GM12878 (cell line): Measurements from ENCODE around the gene SRCIN1. TPM values are rescaled to one million over a fixed set of nuclear protein-coding genes. Genes with fewer than 3 reads are reported as not detected.

Source experiments
- ATAC-seq: fragments of 200-7000 bp; cut with Tn5 transposase; 3 replicates; pipeline ENCODE4 v1.9.1; 2020; ENCODE audit warnings: mild to moderate bottlenecking, moderate library complexity
- BruUV-seq: library from RNA; stranded (reverse); fragments of 400-500 nt; replicated peaks from 2 replicates; lab custom pipeline; 2021; lab: Mats Ljungman, UMichigan
- CTCF ChIA-PET: fragments of 300-600 bp; sonication (Branson Sonifier 250); formaldehyde crosslinking; extraction: SDS; loops from one replicate; lab custom pipeline; 2021; ENCODE audit warnings: inconsistent platforms; lab: Yijun Ruan, JAX
- POLR2A ChIA-PET: fragments of 350-600 bp; formaldehyde crosslinking; extraction: SDS; loops from one replicate; lab custom pipeline; 2021; ENCODE audit warnings: inconsistent platforms; lab: Charles Lee
- RAD21 ChIA-PET: fragments of 300-600 bp; sonication (Branson Sonifier 250); formaldehyde crosslinking; loops from one replicate; lab custom pipeline; 2023; ENCODE audit warnings: antibody characterized with exemption; ENCODE audit not compliant: unreplicated experiment; lab: Charles Lee
- SMC1A ChIA-PET: fragments of 300-600 bp; sonication (Branson Sonifier 250); formaldehyde crosslinking; loops from one replicate; lab custom pipeline; 2023; ENCODE audit not compliant: unreplicated experiment, uncharacterized antibody; lab: Charles Lee
- DNase-seq: peaks from one replicate; pipeline ENCODE4 v3.0.0-alpha.2; 2011; ENCODE audit warnings: low read depth, low spot score
- FAIRE-seq: peaks from 3 replicates; lab custom pipeline; 2011; peaks lifted over from hg19 to GRCh38; lab: Jason Lieb, UNC
- H2AFZ ChIP-seq: 2 replicates; pipeline ENCODE4 v1.6.0; 2011; ENCODE audit warnings: low read depth, low read length, control low read depth; ENCODE audit not compliant: control insufficient read depth
- H3K27ac ChIP-seq: 2 replicates; pipeline ENCODE4 v1.5.1; 2011; ENCODE audit warnings: control low read depth; ENCODE audit not compliant: control insufficient read depth, insufficient read depth
- H3K27me3 ChIP-seq, 2 experiments: replicated peaks in 1 of 2; 2 replicates each; pipeline versions ENCODE4 v1.6.0 to v1.6.1; 2011; ENCODE audit warnings: low read length in 1 of 2; ENCODE audit not compliant: control insufficient read depth in 2 of 2, insufficient read depth in 2 of 2
- H3K36me3 ChIP-seq, 2 experiments: 2 replicates each; pipeline ENCODE4 v1.5.1; 2011; ENCODE audit warnings: low read length in 1 of 2; ENCODE audit not compliant: control insufficient read depth in 2 of 2, insufficient read depth in 2 of 2
- H3K4me1 ChIP-seq: 2 replicates; pipeline ENCODE4 v1.6.1; 2011; ENCODE audit warnings: mild to moderate bottlenecking, low read length, moderate library complexity, mixed read lengths; ENCODE audit not compliant: control insufficient read depth, insufficient read depth
- H3K4me2 ChIP-seq: 2 replicates; pipeline ENCODE4 v1.6.0; 2011; ENCODE audit warnings: control low read depth; ENCODE audit not compliant: control insufficient read depth, insufficient read depth
- H3K4me3 ChIP-seq: fragments of 200-600 bp; sonication (generic); 2 replicates; pipeline ENCODE4 v1.5.1; 2016
- H3K79me2 ChIP-seq: 2 replicates; pipeline ENCODE4 v1.6.0; 2011; ENCODE audit warnings: low read length; ENCODE audit not compliant: control insufficient read depth, insufficient read depth
- H3K9ac ChIP-seq: 2 replicates; pipeline ENCODE4 v1.8.0; 2011; ENCODE audit warnings: low read length, control low read depth, mixed read lengths; ENCODE audit not compliant: control insufficient read depth, insufficient read depth
- H3K9me3 ChIP-seq: replicated peaks from 3 replicates; pipeline ENCODE4 v1.5.1; 2011; ENCODE audit warnings: mild to moderate bottlenecking, low read length; ENCODE audit not compliant: control insufficient read depth, insufficient read depth
- H4K20me1 ChIP-seq: 2 replicates; pipeline ENCODE4 v1.6.0; 2011; ENCODE audit not compliant: control insufficient read depth, insufficient read depth
- ATF2 ChIP-seq: IDR thresholded peaks from 2 replicates; pipeline ENCODE4 v1.6.1; 2012; ENCODE audit warnings: low read length, inconsistent platforms
- BCLAF1 ChIP-seq: fragments of 450-650 bp; IDR thresholded peaks from 2 replicates; pipeline ENCODE4 v1.6.1; 2017; ENCODE audit warnings: antibody characterized with exemption, mild to moderate bottlenecking, moderate library complexity
- CREB1 ChIP-seq: IDR thresholded peaks from 2 replicates; pipeline ENCODE4 v1.6.1; 2012; ENCODE audit warnings: low read depth, mild to moderate bottlenecking, inconsistent platforms
- EGR1 ChIP-seq, 2 experiments: IDR thresholded peaks; 1 replicate in 1 of 2; 2 replicates in 1 of 2; pipeline ENCODE4 v1.6.1; 2011 to 2012; ENCODE audit warnings: low read depth in 2 of 2, low read length in 2 of 2, borderline replicate concordance in 1 of 2, mild to moderate bottlenecking in 1 of 2, moderate library complexity in 1 of 2
- EP300 ChIP-seq, 2 experiments: fragments of 150-350 bp in 1 of 2; IDR thresholded peaks; 2 replicates each; pipeline ENCODE4 v1.6.1; 2011 to 2012; ENCODE audit warnings: low read depth in 2 of 2, low read length in 2 of 2, borderline replicate concordance in 1 of 2, improper control_type of control experiment in 1 of 2, inconsistent platforms in 1 of 2; ENCODE audit not compliant: control insufficient read depth in 1 of 2
- RAD21 ChIP-seq: IDR thresholded peaks from 2 replicates; pipeline ENCODE4 v1.6.1; 2011; ENCODE audit warnings: mild to moderate bottlenecking, low read depth, low read length, moderate library complexity; ENCODE audit not compliant: insufficient read depth
- RFX5 ChIP-seq: IDR thresholded peaks from 2 replicates; pipeline ENCODE4 v1.6.1; 2011; ENCODE audit warnings: low read depth, low read length, improper control_type of control experiment
- SIN3A ChIP-seq: IDR thresholded peaks from 2 replicates; pipeline ENCODE4 v1.6.1; 2012; ENCODE audit warnings: low read depth, low read length, improper control_type of control experiment
- STAT3 ChIP-seq: IDR thresholded peaks from 2 replicates; pipeline ENCODE4 v1.6.1; 2011; ENCODE audit warnings: low read depth, low read length, improper control_type of control experiment
- ZBED1 ChIP-seq: IDR thresholded peaks from 2 replicates; pipeline ENCODE4 v1.6.1; 2016; ENCODE audit warnings: borderline replicate concordance
- ZNF207 ChIP-seq: fragments of 450-650 bp; IDR thresholded peaks from 2 replicates; pipeline ENCODE4 v1.6.1; 2014; ENCODE audit warnings: antibody characterized with exemption, mild to moderate bottlenecking, borderline replicate concordance
- ZNF592 ChIP-seq: fragments of 450-650 bp; IDR thresholded peaks from 2 replicates; pipeline ENCODE4 v1.6.1; 2017; ENCODE audit warnings: mild to moderate bottlenecking, moderate library complexity
- WGBS: methylation state at CpG from one replicate; pipeline ENCODE4 v1.1.6; 2016; ENCODE audit warnings: low lambda C conversion rate; ENCODE audit not compliant: insufficient replicate concordance, insufficient coverage; ENCODE audit errors: missing lambda C conversion rate; 5-methylcytosine and 5-hydroxymethylcytosine counted together
- in situ Hi-C: fragments of 300-500 bp; cut with MboI; formaldehyde crosslinking; loops from 9 replicates; pipeline ENCODE4 v1.14.3; 2018; ENCODE audit warnings: mixed read lengths
- intact Hi-C: fragments of 100-400 bp; cut with micrococcal nuclease; formaldehyde crosslinking; loops from one replicate; pipeline ENCODE4 v1.14.2; 2022; ENCODE audit not compliant: unreplicated experiment
- polyA plus RNA-seq, 11 experiments: library from polyadenylated mRNA; depleted of rRNA in 4 of 11; unstranded in 6 of 11; stranded (reverse) in 5 of 11; fragments of >200 nt; fragmentation: Nextera tagmentation in 4 of 11; fragmentation: Illumina TruSeq in 1 of 11; extraction: Ambion mirVana in 4 of 11; extraction: Trizol in 1 of 11; gene quantifications; 1 replicate in 1 of 11; 2 replicates in 10 of 11; pipeline versions ENCODE4 v1.2.1 to v1.2.3, GENCODE V29; 2011 to 2016; ENCODE audit warnings: inconsistent platforms in 2 of 11, missing spikeins in 2 of 11, low read depth in 1 of 11
- total RNA-seq, 4 experiments: library from RNA; depleted of rRNA in 3 of 4; stranded (reverse); fragments of >200 nt in 3 of 4; fragmentation: Illumina TruSeq in 1 of 4; extraction: Trizol in 1 of 4; gene quantifications; 2 replicates each; pipeline versions ENCODE4 v1.2.1 to v1.2.3, GENCODE V29; 2013 to 2021

Gene SRCIN1
- total and polyA plus RNA-seq, 10 of the 15 experiments (the other 5 are each of a cell fraction or from before 2014, with no cell fraction given): under 0.01 to 0.74 (median 0.20) TPM; not detected in 3

GRCh38 chr17:38606646-38607611 is 1.2 kb upstream of the SRCIN1 start:
- Histone ChIP-seq H3K9ac (no peak overlapping the region), H2AFZ (no peak overlapping the region), H3K36me3 (no peaks in the 10 kb centered on the region), H4K20me1 (no peaks in the 10 kb centered on the region), H3K4me3 (peak overlapping the region; percentile 82), H3K4me1 (peaks cover 12% of the 10 kb centered on the region), H3K4me2 (peak overlapping the region; percentile 64), H3K9me3 (peaks cover 3% of the 10 kb centered on the region; the same call in 2 of the 3 replicates), H3K27ac (no peak overlapping the region), H3K27me3 (peaks cover 0 to 13% of the 10 kb centered on the region in 2 experiments; a peak in 2 of 4 replicates), H3K79me2 (no peaks in the 10 kb centered on the region)
- POLR2A ChIA-PET: interaction anchor here (1.3 kb wide), 1 partner anchor 47 kb away, joined by 3 read pairs; no protein-coding TSS in a partner anchor
- FAIRE-seq (no peak), ATAC-seq (no peak), DNase-seq (no peak)
- CTCF ChIA-PET: interaction anchor here (0.8 to 5.5 kb wide), 11 partner anchors 8 to 61 kb away, joined by 3 to 32 read pairs (median 7); no protein-coding TSS in a partner anchor
- intact Hi-C loops: loop anchor here (1.0 to 2.0 kb wide), 2 partner anchors 48 to 60 kb away; no protein-coding TSS in a partner anchor
- RAD21 ChIA-PET: interaction anchor here (1.0 to 8.2 kb wide), 3 partner anchors 48 to 54 kb away, joined by 3 to 61 read pairs (median 5); no protein-coding TSS in a partner anchor
- SMC1A ChIA-PET: interaction anchor here (1.4 to 1.8 kb wide), 2 partner anchors 47 to 60 kb away, joined by 3 to 7 read pairs; no protein-coding TSS in a partner anchor
- in situ Hi-C loops: no loop called here
- BruUV-seq: no TSS peak
- 19% methylated on average over 21 of the region's 30 CpGs for WGBS
- TF ChIP-seq STAT3 (no peak), EGR1 (IDR thresholded peaks at IDR 0.05; ENCODE audit: borderline replicate concordance in 1 of 2, low read depth in 2 of 2, low read length in 2 of 2) (no peak), ZNF207 (no peak), BCLAF1 (no peak), RAD21 (no peak), CREB1 (0 out of 2 replicates have a peak, but pooled peaks have one; percentile 2), RFX5 (no peak), ZBED1 (no peak), ATF2 (no peak), SIN3A (no peak), EP300 (IDR thresholded peaks at IDR 0.05; ENCODE audit: borderline replicate concordance in 1 of 2, control insufficient read depth in 1 of 2, low read depth in 2 of 2, low read length in 2 of 2) (no peak), ZNF592 (no peak)
